ENCODE data around the gene CEND1.

The CEND1 gene

DNA sequence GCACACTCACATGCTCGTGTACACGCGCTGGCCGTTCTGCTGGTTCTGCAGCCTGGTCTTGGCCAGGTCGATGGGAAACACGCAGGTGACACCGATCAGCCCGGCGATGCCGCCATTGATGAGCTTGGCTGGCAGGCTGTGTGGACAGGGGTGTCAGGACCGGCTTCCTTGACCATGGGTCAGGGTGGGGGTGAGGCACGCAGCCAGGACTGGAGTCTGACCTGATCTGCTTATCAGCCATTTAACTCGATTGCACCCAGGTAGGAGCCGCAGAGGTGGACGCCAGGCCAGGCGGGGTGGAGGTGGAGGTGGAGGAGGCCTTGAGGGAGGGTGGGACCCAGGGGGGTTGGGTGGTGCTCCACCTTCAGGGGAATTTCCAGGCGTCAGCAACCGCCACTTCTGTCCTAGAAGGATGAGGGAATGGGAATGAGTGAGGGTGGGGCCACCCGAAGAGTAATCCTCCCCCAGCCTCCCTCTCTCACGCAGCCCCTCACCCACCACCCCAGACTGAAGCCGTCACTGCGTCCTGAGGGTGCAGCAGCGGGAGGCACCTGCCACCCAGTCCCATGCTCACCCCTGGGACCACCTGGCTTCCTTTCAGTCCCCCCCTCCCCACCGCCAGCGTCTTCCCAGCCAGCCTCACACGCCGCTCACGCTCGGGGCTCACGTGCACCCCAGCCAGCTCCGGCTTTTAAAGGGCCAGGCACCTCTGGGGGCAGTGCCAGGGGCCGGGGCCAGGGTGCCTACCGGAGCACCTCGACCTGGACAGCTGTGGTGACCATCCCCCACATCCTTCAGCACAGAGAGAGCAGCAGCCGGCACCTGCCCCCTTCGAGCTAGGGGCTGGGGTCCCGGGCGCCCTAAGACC, 5.1 kb upstream of the CEND1 start:
- no peak for DNase-seq (ENCODE audit: low spot score)

GRCh38 chr11:794013-794765, 4.3 kb upstream of the CEND1 start:
- DNase-seq (ENCODE audit: low spot score): no peak

- no peak for DNase-seq (ENCODE audit: low spot score)
These were observed 3.7 kb upstream of the CEND1 start for GRCh38 chr11:793556-793955.

DNA sequence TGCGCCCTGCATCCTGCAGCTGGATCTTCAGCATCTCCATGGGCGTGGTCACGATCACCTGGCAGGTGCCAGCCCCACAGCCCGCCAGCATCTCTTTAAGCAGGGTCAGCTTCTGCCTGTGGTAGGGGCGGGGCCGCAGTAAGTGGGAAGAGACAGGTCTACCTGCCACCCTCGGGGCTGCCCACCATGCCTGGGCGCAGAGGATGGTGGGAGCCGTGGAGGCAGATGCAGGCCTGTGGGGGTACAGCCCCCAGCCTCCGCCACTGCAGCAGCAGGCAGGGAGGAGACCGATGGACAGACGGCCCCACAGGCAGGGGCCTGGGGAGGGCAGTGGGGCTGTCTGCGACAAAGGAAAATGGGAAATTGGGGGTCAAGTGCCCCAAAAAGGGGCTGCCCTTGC, 3.0 kb upstream of the CEND1 start:
- DNase-seq (ENCODE audit: low spot score): no peak

DNA sequence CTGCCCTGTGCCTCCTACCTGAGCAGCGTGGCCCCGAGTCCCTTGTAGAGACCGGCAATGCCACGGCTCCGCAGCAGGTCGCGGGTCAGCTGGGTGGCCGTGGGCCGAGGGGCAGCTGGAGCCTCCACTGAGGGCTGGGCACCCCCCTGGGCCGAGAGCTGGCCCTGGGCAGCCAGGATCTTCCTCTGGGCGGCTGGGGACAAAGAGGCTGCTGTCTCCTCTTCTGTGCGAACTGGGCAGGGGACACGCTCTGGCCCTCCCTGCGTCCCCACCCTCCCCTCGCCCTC, 2.6 kb upstream of the CEND1 start:
- DNase-seq (ENCODE audit: low spot score): no peak

DNA sequence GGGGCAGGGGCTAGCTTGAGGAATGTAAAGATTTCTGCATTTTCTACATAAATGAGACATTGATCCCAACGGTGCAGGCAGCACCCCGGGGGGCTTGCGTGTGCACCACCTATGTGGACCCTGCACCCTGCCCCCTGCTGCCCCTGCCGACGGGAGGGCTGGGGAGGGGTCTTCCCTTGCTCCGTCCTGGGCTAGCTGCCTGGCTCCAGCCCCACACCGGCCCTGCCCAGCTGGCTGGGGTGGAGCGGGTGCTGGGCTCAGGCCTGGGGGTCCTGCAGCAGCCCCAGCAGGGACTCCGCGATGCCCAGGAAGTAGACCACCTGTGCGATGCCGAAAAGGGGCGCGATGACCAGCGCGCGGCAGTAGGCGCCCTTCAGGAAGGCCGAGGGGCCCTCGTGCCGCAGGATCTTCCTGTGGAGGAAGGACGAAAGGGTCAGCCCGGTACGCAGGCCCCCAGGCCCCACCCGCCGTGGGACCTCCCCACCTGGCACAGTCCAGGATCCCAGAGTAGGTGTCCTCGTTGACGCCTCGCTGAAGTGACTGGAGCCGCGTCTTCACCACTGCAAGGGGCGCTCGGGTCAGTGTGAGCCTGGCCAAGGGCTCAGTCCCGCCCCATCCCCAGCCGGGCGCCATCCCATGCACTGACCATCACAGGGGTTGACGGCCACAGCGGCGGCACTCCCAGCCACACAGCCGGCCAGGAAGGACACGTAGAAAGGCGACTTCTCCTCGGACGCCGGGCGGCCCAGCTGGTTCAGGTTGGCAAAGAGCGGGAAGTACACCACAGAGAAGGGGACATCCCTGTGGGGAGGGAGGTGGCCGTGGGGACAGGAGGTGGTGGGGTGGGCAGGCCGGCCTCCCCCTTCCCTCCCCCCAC, 2.0 kb upstream of the CEND1 start:
- no peak for DNase-seq (ENCODE audit: low spot score)

GRCh38 chr11:790721-791564, 1.1 kb upstream of the CEND1 start:
- DNase-seq (ENCODE audit: low spot score): no peak

- DNase-seq (ENCODE audit: low spot score): no peak
These were observed 643 bp downstream of the CEND1 start for GRCh38 chr11:788953-789940.

DNA sequence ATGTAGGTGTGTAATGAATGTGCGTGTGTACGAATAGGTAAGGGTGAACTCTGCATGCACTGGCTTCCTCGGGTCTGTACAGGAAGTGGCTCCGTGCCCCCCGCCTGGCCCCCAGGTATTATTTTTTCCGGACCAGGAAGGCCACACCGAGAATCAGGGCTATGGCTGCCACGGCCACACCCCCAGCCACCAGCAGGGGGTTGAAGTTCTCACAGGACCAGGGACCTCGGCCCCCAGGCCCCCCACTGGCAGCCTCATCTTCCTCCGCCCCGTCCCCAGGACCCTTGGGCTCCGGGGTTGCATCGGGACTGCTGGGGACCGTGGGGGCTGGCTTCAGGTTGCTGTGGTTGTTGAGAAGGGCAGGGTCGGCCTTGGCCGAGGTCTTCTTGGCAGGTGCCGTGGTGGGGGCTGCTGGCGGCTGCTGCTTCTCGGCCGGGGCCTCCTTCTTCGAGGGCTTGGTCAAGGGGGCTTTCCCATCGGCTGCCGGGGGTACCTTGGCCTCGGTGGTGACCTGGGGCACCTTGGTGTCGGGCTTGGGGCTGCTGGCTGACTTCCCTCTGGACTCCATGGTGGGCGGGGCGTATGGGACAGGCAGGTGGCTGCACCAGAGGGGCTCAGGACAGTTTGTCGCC, 1.8 kb downstream of the CEND1 start:
- no peak for DNase-seq (ENCODE audit: low spot score)

GRCh38 chr11:787084-787675, 2.7 kb downstream of the CEND1 start:
- no peak for DNase-seq (ENCODE audit: low spot score)

DNA sequence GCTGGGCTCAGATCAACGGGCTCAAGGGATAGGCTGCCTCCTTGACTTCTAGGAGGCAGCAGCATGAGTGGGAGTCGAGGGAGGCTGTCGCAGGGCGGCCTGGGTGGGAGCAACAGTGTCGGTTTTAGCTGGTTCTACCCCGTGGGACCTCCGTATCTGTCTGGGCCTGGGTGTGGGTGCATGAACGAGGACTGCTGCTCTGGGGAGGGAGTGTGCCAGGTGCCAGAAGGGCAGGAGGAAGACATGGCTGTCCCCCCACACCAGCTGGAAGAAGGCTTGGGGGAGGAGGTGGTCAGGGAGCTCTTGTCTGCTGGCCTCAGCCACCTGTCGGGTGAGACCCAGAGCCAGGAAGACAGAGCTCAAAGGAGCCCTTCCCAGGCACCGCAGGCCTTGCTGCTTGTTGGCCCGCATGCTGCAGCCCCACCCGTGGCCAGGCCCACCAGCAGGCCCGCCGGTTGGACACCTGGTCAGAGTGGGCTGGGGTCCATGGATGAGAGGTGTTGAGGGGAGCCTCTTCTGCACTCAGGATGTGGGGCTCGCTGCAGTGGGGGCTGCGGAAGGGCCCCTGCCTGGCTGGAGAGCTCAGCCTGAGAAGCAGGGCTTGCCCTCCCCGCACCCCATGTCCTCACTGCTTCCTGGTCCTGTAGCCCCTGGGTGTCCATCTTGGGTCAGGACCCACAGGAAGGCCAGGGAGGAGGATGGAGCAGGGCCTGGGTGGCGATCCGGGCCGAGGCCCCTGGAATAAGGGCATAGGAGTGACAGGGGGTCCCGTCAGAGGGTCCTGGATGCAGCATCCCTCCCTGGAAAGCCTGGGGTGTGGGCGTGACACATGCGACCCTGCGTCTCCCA, 3.4 kb downstream of the CEND1 start:
- DNase-seq (ENCODE audit: low spot score): no peak

DNA sequence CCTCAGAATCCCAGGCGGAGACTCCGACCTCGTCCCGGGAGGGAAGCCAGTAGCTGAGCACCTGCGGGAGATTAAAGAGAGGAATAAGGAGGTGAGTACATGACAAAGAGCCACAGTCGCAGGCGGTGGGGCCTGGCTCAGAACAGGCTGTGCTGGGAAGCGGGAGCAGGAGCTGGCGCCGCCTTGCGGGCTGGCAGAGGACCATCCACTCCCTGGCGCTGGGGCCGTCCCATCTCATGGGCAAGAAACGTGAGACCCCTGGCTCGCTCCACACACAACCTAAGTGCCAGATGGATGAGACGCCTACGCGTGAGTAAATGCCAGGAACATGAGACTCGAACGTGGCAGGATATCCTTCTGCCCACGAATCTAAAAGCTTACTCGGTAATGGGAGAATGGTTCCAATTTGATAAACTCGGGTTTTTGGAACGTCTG, 6.3 kb downstream of the CEND1 start:
- no peak for DNase-seq (ENCODE audit: low spot score)

DNA sequence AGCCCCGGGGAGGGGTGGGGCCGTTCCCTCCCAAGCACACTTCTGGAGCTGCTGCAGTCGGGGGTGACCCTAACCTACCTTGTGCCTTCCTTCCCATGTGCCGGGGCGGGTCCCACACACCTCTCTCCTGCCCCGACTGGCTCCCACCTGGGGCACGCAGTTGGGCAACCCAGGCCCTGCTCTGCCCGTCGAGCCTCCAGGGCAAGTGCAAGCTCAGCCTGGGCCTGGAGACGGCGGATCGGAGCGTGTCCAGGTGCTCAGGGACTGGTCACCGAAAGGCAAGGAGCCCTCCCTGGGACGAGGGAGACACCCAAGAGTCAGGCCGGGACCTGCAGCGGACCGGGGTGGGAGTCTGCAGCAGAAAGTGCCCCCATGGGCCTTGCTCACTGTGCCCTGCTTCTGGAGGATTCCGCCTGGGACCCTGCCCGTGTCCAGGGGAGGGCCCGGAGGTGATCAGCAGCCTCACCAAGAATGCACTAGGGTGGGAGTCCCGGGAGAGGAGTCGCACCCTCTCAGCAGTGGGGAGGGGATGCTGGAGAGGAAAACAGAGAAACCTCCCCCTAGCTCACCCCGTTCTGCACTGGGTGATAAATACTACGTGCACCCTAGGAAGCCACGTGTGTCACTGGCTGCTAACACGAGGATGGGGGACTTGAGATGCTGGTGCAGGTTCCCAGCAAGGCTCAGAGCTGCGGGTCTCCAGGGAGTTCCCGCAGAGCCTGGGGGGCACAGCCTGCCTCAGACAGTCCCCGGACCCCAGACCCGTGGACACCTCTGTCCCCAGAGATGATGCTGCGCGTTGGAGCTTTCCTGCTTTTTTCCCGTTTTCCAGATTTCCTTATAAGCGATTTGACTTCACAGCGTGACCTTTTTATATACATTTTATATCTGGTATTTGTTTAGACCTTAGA, 7.4 kb downstream of the CEND1 start:
- no peak for DNase-seq (ENCODE audit: low spot score)

DNA sequence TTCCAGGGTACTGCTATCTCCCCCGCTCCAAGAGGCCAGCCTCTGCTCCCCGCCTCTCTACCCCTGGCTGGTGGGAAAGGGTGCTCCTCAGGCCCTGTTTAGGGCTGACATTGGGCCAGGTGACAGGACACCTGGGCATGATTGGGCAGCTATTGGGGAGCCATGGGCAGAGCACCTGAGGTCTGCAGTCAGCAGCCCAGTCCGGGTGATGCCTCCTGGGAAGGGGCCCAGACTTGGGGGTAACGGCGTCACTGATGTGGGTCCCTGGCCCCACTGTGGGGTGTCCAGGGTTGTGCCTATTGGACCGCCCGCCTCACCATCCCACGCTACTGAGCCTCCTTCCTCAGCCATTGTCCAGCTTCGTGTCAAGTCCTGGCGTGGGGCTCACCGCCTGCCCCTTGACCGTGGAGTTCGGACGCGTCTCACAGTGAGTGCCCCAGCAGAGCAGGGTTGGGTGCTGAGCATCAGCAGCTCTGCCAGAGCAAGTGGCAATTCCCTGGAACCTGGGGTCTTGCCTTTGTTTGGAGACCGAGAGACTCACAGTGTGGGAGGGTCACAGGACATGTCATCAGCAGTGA, 9.8 kb downstream of the CEND1 start:
- DNase-seq (ENCODE audit: low spot score): no peak

GRCh38 chr11:778976-779954, 10.6 kb downstream of the CEND1 start:
- DNase-seq (ENCODE audit: low spot score): no peak
